SK-N-SH treated with all-trans-retinoic acid at 6 μM for 48 hours (cell line): ENCODE measurements around the gene C3orf49.

Experiments used
- ATAC-seq: fragments of 200-7000 bp; cut with Tn5 transposase; 3 replicates; pipeline ENCODE4 v1.9.1; 2020; ENCODE audit warnings: mild to moderate bottlenecking, moderate library complexity
- BACH2 ChIP-seq: fragments of 250-450 bp; sonication (Bioruptor Pico); IDR thresholded peaks from 2 replicates; pipeline ENCODE4 v1.9.0; 2021; ENCODE audit warnings: mild to moderate bottlenecking, borderline replicate concordance
- CSDC2 ChIP-seq: fragments of 250-450 bp; sonication (Bioruptor Pico); IDR thresholded peaks from 2 replicates; pipeline ENCODE4 v1.5.0; 2020; ENCODE audit warnings: mild to moderate bottlenecking, moderate library complexity
- ESRRG ChIP-seq: fragments of 250-450 bp; sonication (Bioruptor Pico); IDR thresholded peaks from 2 replicates; pipeline ENCODE4 v1.6.1; 2021; ENCODE audit warnings: mild to moderate bottlenecking
- GLIS3 ChIP-seq: fragments of 250-450 bp; sonication (Bioruptor Pico); IDR thresholded peaks from 2 replicates; pipeline ENCODE4 v1.5.0; 2020; ENCODE audit warnings: mild to moderate bottlenecking, moderate library complexity
- OSR1 ChIP-seq: fragments of 250-450 bp; sonication (Bioruptor Pico); IDR thresholded peaks from 2 replicates; pipeline ENCODE4 v1.8.0; 2022; ENCODE audit warnings: moderate library complexity, mild to moderate bottlenecking, inconsistent platforms
- RARB ChIP-seq: fragments of 250-450 bp; sonication (Bioruptor Pico); IDR thresholded peaks from 2 replicates; pipeline ENCODE4 v1.8.0; 2021; ENCODE audit warnings: mild to moderate bottlenecking, moderate library complexity
- SNAI2 ChIP-seq: fragments of 250-450 bp; sonication (Bioruptor Pico); IDR thresholded peaks from 2 replicates; pipeline ENCODE4 v1.5.0; 2020; ENCODE audit warnings: mild to moderate bottlenecking, moderate library complexity
- TCF4 ChIP-seq: fragments of 250-450 bp; sonication (Bioruptor Pico); IDR thresholded peaks from 2 replicates; pipeline ENCODE4 v1.8.0; 2021; ENCODE audit warnings: mild to moderate bottlenecking, moderate library complexity, borderline replicate concordance
- TOX ChIP-seq: fragments of 250-450 bp; sonication (Bioruptor Pico); IDR thresholded peaks from 2 replicates; pipeline ENCODE4 v1.8.0; 2021; ENCODE audit warnings: mild to moderate bottlenecking, moderate library complexity, borderline replicate concordance
- ZFP3 ChIP-seq: fragments of 250-450 bp; sonication (Bioruptor Pico); IDR thresholded peaks from 2 replicates; pipeline ENCODE4 v1.5.0; 2020; ENCODE audit warnings: mild to moderate bottlenecking, moderate library complexity
- ZFP30 ChIP-seq: fragments of 450-650 bp; formaldehyde crosslinking; IDR thresholded peaks from 2 replicates; pipeline ENCODE4 v1.5.0; 2022; ENCODE audit warnings: mild to moderate bottlenecking, moderate library complexity
- ZNF565 ChIP-seq: fragments of 450-650 bp; formaldehyde crosslinking; conservative IDR thresholded peaks from 2 replicates; pipeline ENCODE4 v1.5.0; 2020; ENCODE audit warnings: low read depth, mild to moderate bottlenecking, moderate library complexity
- ZNF70 ChIP-seq: fragments of 450-650 bp; formaldehyde crosslinking; IDR thresholded peaks from 2 replicates; pipeline ENCODE4 v1.5.0; 2020; ENCODE audit warnings: mild to moderate bottlenecking, moderate library complexity
- ZNF8 ChIP-seq: fragments of 450-650 bp; formaldehyde crosslinking; IDR thresholded peaks from 2 replicates; pipeline ENCODE4 v1.5.0; 2020; ENCODE audit warnings: mild to moderate bottlenecking, moderate library complexity
- TF ChIP-seq, protein P1 (sequence below): fragments of 250-450 bp; sonication (Bioruptor Pico); IDR thresholded peaks from 2 replicates; pipeline ENCODE4 v1.5.0; 2020; ENCODE audit warnings: mild to moderate bottlenecking, moderate library complexity
- TF ChIP-seq, protein P2 (sequence below): fragments of 250-450 bp; sonication (Bioruptor Pico); IDR thresholded peaks from 2 replicates; pipeline ENCODE4 v1.5.1; 2021; ENCODE audit warnings: mild to moderate bottlenecking, moderate library complexity
- TF ChIP-seq, protein P3 (sequence below): fragments of 250-450 bp; sonication (Bioruptor Pico); IDR thresholded peaks from 2 replicates; pipeline ENCODE4 v1.8.0; 2021; ENCODE audit warnings: low read depth, mild to moderate bottlenecking, moderate library complexity, borderline replicate concordance
- TF ChIP-seq, protein P4 (sequence below): fragments of 250-450 bp; sonication (Bioruptor Pico); IDR thresholded peaks from 2 replicates; pipeline ENCODE4 v1.8.0; 2020; ENCODE audit warnings: mild to moderate bottlenecking, moderate library complexity, borderline replicate concordance
- TF ChIP-seq, protein P5 (sequence below): fragments of 250-450 bp; sonication (Bioruptor Pico); IDR thresholded peaks from 2 replicates; pipeline ENCODE4 v1.5.1; 2020; ENCODE audit warnings: low read depth, mild to moderate bottlenecking, moderate library complexity

The C3orf49 gene

DNA sequence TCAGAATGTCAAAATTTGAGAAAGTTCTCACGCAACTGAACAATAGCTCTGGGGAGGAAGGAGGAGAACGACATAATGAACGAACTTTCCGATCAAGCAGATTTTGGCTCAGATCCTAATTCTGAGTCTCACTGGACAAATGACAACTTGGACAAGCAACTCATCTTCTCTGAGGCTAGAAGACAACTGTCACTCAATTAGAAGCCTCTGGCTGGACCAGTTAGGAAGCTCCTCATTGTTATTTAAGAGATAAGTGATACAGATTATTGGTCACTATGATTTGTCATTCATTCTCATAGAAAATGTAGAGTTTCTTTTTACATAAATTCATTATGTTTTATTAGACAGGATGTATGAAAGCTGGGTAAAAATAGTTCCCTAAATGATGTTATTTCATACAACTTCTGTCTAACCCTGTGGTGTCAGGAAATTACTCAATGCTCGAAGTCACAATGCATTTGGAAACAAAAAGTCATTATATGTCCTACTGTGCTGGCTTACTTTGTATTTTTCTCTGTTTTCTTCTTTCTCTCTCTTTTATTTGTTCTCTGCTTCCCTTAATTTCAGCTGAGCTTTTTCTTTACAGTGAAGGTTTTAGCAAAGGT lies 11.0 kb upstream of the C3orf49 start:
- TF ChIP-seq TCF4 (no peak), RARB (CRISPR knock-in tag) (no peak), ESRRG (CRISPR knock-in tag) (no peak), TOX (CRISPR knock-in tag) (no peak), ZNF8 (CRISPR knock-in tag) (no peak), GLIS3 (no peak), ZNF70 (CRISPR knock-in tag) (no peak), ZNF565 (CRISPR knock-in tag) (no peak), ZFP3 (no peak), ZFP30 (no peak), SNAI2 (no peak), CSDC2 (CRISPR knock-in tag) (no peak), BACH2 (no peak), OSR1 (CRISPR knock-in tag) (no peak)
- TF ChIP-seq, protein P1, sequence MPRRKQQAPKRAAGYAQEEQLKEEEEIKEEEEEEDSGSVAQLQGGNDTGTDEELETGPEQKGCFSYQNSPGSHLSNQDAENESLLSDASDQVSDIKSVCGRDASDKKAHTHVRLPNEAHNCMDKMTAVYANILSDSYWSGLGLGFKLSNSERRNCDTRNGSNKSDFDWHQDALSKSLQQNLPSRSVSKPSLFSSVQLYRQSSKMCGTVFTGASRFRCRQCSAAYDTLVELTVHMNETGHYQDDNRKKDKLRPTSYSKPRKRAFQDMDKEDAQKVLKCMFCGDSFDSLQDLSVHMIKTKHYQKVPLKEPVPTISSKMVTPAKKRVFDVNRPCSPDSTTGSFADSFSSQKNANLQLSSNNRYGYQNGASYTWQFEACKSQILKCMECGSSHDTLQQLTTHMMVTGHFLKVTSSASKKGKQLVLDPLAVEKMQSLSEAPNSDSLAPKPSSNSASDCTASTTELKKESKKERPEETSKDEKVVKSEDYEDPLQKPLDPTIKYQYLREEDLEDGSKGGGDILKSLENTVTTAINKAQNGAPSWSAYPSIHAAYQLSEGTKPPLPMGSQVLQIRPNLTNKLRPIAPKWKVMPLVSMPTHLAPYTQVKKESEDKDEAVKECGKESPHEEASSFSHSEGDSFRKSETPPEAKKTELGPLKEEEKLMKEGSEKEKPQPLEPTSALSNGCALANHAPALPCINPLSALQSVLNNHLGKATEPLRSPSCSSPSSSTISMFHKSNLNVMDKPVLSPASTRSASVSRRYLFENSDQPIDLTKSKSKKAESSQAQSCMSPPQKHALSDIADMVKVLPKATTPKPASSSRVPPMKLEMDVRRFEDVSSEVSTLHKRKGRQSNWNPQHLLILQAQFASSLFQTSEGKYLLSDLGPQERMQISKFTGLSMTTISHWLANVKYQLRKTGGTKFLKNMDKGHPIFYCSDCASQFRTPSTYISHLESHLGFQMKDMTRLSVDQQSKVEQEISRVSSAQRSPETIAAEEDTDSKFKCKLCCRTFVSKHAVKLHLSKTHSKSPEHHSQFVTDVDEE (CRISPR knock-in tag), result no peak
- TF ChIP-seq, protein P2, sequence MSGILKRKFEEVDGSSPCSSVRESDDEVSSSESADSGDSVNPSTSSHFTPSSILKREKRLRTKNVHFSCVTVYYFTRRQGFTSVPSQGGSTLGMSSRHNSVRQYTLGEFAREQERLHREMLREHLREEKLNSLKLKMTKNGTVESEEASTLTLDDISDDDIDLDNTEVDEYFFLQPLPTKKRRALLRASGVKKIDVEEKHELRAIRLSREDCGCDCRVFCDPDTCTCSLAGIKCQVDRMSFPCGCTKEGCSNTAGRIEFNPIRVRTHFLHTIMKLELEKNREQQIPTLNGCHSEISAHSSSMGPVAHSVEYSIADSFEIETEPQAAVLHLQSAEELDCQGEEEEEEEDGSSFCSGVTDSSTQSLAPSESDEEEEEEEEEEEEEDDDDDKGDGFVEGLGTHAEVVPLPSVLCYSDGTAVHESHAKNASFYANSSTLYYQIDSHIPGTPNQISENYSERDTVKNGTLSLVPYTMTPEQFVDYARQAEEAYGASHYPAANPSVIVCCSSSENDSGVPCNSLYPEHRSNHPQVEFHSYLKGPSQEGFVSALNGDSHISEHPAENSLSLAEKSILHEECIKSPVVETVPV, result no peak
- TF ChIP-seq, protein P3, sequence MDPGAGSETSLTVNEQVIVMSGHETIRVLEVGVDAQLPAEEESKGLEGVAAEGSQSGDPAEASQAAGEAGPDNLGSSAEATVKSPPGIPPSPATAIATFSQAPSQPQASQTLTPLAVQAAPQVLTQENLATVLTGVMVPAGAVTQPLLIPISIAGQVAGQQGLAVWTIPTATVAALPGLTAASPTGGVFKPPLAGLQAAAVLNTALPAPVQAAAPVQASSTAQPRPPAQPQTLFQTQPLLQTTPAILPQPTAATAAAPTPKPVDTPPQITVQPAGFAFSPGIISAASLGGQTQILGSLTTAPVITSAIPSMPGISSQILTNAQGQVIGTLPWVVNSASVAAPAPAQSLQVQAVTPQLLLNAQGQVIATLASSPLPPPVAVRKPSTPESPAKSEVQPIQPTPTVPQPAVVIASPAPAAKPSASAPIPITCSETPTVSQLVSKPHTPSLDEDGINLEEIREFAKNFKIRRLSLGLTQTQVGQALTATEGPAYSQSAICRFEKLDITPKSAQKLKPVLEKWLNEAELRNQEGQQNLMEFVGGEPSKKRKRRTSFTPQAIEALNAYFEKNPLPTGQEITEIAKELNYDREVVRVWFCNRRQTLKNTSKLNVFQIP (CRISPR knock-in tag), result no peak
- no peak for ATAC-seq

DNA sequence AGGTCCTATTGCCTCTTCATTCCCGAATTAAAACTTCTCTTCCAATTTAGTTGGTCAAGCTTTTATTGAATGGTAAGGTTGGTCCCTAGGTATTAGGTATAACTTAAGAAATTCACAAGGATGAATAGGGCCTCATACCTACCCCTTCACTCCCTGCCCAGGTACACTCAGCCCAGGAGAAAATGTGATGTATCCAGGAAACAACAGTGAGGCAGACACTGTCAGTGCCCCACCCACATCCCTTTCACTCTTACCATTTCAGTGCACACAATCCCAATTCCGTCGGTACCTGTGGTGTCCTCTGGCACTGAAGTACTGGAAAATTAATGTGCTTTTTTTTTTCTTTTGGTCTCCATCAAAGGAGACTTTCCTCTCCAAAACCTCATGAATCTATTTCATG lies 10.5 kb upstream of the C3orf49 start:
- no peak for ATAC-seq
- TF ChIP-seq, protein P4, sequence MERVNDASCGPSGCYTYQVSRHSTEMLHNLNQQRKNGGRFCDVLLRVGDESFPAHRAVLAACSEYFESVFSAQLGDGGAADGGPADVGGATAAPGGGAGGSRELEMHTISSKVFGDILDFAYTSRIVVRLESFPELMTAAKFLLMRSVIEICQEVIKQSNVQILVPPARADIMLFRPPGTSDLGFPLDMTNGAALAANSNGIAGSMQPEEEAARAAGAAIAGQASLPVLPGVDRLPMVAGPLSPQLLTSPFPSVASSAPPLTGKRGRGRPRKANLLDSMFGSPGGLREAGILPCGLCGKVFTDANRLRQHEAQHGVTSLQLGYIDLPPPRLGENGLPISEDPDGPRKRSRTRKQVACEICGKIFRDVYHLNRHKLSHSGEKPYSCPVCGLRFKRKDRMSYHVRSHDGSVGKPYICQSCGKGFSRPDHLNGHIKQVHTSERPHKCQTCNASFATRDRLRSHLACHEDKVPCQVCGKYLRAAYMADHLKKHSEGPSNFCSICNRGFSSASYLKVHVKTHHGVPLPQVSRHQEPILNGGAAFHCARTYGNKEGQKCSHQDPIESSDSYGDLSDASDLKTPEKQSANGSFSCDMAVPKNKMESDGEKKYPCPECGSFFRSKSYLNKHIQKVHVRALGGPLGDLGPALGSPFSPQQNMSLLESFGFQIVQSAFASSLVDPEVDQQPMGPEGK (CRISPR knock-in tag), result no peak
- TF ChIP-seq, protein P5, sequence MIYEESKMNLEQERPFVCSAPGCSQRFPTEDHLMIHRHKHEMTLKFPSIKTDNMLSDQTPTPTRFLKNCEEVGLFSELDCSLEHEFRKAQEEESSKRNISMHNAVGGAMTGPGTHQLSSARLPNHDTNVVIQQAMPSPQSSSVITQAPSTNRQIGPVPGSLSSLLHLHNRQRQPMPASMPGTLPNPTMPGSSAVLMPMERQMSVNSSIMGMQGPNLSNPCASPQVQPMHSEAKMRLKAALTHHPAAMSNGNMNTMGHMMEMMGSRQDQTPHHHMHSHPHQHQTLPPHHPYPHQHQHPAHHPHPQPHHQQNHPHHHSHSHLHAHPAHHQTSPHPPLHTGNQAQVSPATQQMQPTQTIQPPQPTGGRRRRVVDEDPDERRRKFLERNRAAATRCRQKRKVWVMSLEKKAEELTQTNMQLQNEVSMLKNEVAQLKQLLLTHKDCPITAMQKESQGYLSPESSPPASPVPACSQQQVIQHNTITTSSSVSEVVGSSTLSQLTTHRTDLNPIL (CRISPR knock-in tag), result no peak
- TF ChIP-seq TCF4, result no peak
- TF ChIP-seq RARB (CRISPR knock-in tag), result no peak
- no peak for TF ChIP-seq GLIS3
- TF ChIP-seq, protein P2, result no peak

DNA sequence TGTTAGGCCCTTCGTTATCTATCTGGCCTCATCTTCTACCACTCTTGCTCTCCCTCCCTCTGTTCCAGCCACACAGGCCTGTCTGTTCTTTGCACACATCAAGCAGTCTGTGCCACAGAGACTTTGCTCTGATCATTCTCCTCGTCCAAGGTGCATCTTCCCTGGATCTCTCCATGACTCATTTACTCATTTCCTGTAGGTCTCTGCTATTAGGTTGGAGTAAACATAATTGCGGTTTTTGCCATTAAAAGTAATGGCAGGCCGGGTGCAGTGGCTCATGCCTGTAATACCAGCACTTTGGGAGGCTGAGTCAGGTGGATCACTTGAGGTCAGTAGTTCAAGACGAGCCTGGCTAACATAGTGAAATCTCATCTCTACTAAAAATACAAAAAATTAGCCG lies 9.5 kb upstream of the C3orf49 start:
- no peak for TF ChIP-seq SNAI2
- no peak for TF ChIP-seq ZFP3
- TF ChIP-seq, protein P2, result no peak
- no peak for TF ChIP-seq BACH2
- peak; percentile 93 for ATAC-seq
